ENCODE measurements around the gene HMGB1.

- TF ChIP-seq CTCF (IDR thresholded peaks at IDR 0.05) (no peak), POLR2AphosphoS5 (IDR thresholded peaks at IDR 0.05) (no peak), POLR2A (IDR thresholded peaks at IDR 0.05) (no peak)
Measured at GRCh38 chr13:30415430-30416030, 50.2 kb downstream of the HMGB1 start.

Measured in stomach (tissue), 4 donors.